ENCODE data around the gene ST6GALNAC4. TPM values are rescaled to one million over a fixed set of nuclear protein-coding genes. Genes with fewer than 3 reads are reported as not detected.

Gene ST6GALNAC4
- total RNA-seq, 1 donor from 2014 or later, result 27.4 TPM

DNA sequence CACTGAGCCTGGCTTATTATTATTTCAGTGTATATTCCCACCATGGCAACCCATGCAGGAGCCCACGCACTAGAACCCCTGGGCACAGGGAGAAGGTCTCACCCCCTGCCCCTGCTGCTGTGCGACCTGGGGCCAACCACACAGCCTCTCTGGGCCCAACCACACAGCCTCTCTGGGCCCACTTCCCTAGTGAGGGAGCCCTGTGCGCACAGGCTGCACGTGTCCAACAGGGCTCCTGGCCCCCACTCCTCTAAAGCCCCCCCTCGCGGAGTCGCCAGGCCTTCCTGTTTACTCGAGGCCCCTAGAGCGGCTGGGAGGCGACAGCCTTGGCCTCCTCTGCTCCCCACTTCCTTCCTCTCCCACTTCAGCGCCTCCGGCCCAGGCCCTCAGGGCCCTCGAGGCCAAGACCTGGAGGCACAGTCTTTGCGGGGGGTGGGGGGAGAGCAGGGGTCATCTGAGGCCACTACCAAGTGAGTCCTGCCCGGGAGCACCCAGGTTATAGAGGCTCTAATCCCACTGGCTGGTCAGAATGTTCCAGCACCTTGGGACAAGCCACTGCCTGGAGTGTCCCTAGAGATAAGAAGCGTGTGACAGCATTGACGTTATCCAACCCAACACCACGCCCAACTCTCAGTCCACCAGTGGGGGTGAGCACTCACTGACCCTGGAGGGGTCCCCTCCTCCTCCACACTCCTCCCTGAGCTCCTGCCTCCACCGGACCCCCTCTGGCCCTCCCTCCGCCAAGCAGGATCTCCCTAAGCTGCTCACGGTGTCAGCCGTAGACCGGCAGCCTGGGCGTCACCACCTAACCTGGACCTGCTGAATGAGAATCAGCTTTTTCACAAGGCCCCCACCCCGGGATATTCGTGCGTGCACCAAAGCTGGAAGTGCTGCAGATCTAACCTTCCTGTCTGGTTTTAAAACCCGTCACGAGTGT is 54.5 kb downstream of the ST6GALNAC4 start:
- no peak for DNase-seq (ENCODE audit: low read depth)
- TF ChIP-seq, protein P1, sequence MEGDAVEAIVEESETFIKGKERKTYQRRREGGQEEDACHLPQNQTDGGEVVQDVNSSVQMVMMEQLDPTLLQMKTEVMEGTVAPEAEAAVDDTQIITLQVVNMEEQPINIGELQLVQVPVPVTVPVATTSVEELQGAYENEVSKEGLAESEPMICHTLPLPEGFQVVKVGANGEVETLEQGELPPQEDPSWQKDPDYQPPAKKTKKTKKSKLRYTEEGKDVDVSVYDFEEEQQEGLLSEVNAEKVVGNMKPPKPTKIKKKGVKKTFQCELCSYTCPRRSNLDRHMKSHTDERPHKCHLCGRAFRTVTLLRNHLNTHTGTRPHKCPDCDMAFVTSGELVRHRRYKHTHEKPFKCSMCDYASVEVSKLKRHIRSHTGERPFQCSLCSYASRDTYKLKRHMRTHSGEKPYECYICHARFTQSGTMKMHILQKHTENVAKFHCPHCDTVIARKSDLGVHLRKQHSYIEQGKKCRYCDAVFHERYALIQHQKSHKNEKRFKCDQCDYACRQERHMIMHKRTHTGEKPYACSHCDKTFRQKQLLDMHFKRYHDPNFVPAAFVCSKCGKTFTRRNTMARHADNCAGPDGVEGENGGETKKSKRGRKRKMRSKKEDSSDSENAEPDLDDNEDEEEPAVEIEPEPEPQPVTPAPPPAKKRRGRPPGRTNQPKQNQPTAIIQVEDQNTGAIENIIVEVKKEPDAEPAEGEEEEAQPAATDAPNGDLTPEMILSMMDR (conservative IDR thresholded peaks at IDR 0.05; ENCODE audit: low read depth, low read length), result no peak
- H3K4me3 ChIP-seq (ENCODE audit: low read depth, low read length), result no peak overlapping the region

DNA sequence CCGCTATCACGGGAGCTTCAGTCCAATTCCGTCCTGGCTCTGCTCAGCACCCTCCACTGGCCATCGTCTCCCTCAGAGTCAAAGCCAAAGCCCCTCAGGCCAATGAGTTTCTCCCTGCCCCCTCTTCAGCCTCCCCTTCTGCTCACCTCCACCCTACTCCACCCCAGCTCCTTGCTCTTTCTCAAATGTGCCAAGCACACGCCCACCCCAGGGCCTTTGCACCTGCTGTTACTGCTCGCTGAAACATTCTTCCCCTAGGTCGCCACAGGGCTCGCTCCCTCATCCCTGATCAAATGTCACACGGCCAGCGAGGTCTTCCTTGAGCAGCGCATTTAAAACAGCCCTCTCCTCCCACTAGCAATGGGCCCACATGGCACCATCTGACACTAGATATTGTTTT is 56.1 kb downstream of the ST6GALNAC4 start:
- TF ChIP-seq, protein P1 (conservative IDR thresholded peaks at IDR 0.05; ENCODE audit: low read depth, low read length), result no peak
- no peak overlapping the region for H3K4me3 ChIP-seq (ENCODE audit: low read depth, low read length)
- no peak for DNase-seq (ENCODE audit: low read depth)

DNA sequence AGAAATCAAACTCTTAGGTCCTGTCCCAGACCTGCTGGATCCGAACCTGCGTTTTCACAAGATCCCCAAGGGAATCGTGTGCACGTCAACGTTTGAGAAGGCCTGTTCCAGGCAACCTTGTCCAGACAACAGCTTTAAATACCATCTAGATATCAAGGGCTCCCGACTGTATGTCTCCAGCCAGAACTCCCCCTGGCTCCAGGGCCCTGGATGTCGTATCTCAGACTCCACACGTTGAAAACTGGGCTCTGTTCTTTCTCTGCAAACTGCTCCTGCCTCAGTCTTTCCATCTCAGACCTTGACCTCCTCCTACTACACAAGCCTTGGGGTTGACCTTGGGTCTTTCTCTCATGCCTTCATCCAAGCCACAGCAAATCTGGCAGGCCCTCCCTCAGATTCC is 56.6 kb downstream of the ST6GALNAC4 start:
- H3K4me3 ChIP-seq (ENCODE audit: low read depth, low read length), result no peak overlapping the region
- no peak for DNase-seq (ENCODE audit: low read depth)
- TF ChIP-seq, protein P1 (conservative IDR thresholded peaks at IDR 0.05; ENCODE audit: low read depth, low read length), result no peak

DNA sequence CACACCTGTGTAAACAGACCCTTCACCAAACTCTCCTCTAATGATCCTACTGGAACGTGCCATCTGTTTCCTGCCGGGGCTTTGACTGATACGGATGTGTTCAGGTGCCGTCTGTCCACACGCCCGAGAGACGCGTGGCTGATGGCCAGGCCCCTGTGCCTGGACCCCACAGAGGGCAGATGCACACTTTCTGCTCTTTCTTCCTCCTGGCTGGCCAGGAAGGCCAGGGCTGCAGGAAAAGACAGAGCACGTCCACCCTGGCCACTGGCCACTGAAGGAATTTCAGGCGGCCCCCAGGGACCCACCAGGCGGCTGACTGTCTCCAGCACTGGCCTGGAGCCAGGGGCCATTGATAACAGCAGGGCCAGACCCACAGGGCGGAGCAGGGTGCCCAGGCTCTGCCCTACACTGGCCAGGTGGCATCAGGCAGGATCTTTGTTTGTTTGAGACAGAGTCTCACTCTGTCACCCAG is 58.8 kb downstream of the ST6GALNAC4 start:
- H3K4me3 ChIP-seq (ENCODE audit: low read depth, low read length), result no peak overlapping the region
- TF ChIP-seq, protein P1 (conservative IDR thresholded peaks at IDR 0.05; ENCODE audit: low read depth, low read length), result no peak
- no peak for DNase-seq (ENCODE audit: low read depth)

Other genes starting within 250 kb of the ST6GALNAC4 start
- gene CFAP157, start 210.1 kb downstream of the ST6GALNAC4 start, total RNA-seq, result not detected in 2 replicates
- 46.7 and 47.4 TPM in 2 replicates for gene PTRH1, start 201.4 kb downstream of the ST6GALNAC4 start, total RNA-seq
- not detected in 2 replicates for gene TTC16, start 201.0 kb downstream of the ST6GALNAC4 start, total RNA-seq
- gene TOR2A, start 181.7 kb downstream of the ST6GALNAC4 start, total RNA-seq, result 13.0 and 15.0 TPM in 2 replicates
- gene SH2D3C, start 138.4 kb downstream of the ST6GALNAC4 start, total RNA-seq, result not detected in 2 replicates
- gene CDK9, start 131.0 kb downstream of the ST6GALNAC4 start, total RNA-seq, result 28.4 and 29.5 TPM in 2 replicates
- gene FPGS, start 114.2 kb downstream of the ST6GALNAC4 start, total RNA-seq, result 104 and 132 TPM in 2 replicates
- 5.0 and 10.6 TPM in 2 replicates for gene ENG, start 62.4 kb downstream of the ST6GALNAC4 start, total RNA-seq
- 48.1 and 58.3 TPM in 2 replicates for gene AK1, start 39.4 kb downstream of the ST6GALNAC4 start, total RNA-seq
- 23.5 and 25.8 TPM in 2 replicates for gene ST6GALNAC6, start 17.4 kb downstream of the ST6GALNAC4 start, total RNA-seq
- 0.87 and 6.9 TPM in 2 replicates for gene PIP5KL1, start 13.7 kb upstream of the ST6GALNAC4 start, total RNA-seq
- gene DPM2, start 20.8 kb upstream of the ST6GALNAC4 start, total RNA-seq, result 26.2 and 26.5 TPM in 2 replicates
- gene EEIG1, start 63.9 kb upstream of the ST6GALNAC4 start, total RNA-seq, result 3.9 and 5.0 TPM in 2 replicates
- 7.0 and 9.0 TPM in 2 replicates for gene NAIF1, start 150.3 kb upstream of the ST6GALNAC4 start, total RNA-seq
- gene SLC25A25, start 151.2 kb upstream of the ST6GALNAC4 start, total RNA-seq, result 7.3 and 12.2 TPM in 2 replicates
- gene PTGES2, start 210.7 kb upstream of the ST6GALNAC4 start, total RNA-seq, result 58.5 and 91.0 TPM in 2 replicates
- gene LCN2, start 232.4 kb upstream of the ST6GALNAC4 start, total RNA-seq, result 45.7 and 106 TPM in 2 replicates
- 194 and 269 TPM in 2 replicates for gene BBLN, start 243.2 kb upstream of the ST6GALNAC4 start, total RNA-seq